Nephron (organoid): ENCODE results near the gene PEX6.
A peak's percentile ranks its signal among the peaks of the same experiment; 100 is the strongest.

Source experiments
- H3K27ac Mint-ChIP-seq, 3 experiments: 2 replicates each; pipeline ENCODE4 v1.8.0; 2020; ENCODE audit warnings: mixed read lengths in 3 of 3, mild to moderate bottlenecking in 2 of 3, moderate library complexity in 1 of 3
- H3K27me3 Mint-ChIP-seq: 2 replicates; pipeline ENCODE4 v1.8.0; 2021; ENCODE audit warnings: low read depth, mild to moderate bottlenecking, moderate library complexity, mixed read lengths
- H3K36me3 Mint-ChIP-seq: 2 replicates; pipeline ENCODE4 v1.8.0; 2020; ENCODE audit warnings: low read depth, mixed read lengths
- H3K4me1 Mint-ChIP-seq: 2 replicates; pipeline ENCODE4 v1.8.0; 2020; ENCODE audit warnings: mixed read lengths
- H3K4me3 Mint-ChIP-seq, 3 experiments: 2 replicates each; pipeline ENCODE4 v1.8.0; 2020; ENCODE audit warnings: mild to moderate bottlenecking in 3 of 3, mixed read lengths in 3 of 3, moderate library complexity in 2 of 3
- H3K9me3 Mint-ChIP-seq: 2 replicates; pipeline ENCODE4 v1.8.0; 2020; ENCODE audit warnings: mixed read lengths
- CTCF ChIP-seq, 3 experiments: fragments of 200-600 bp; sonication (generic); IDR thresholded peaks; one replicate each; pipeline ENCODE4 v1.5.0; 2021; ENCODE audit warnings: antibody characterized with exemption in 3 of 3; ENCODE audit not compliant: unreplicated experiment in 3 of 3

Gene PEX6, protein sequence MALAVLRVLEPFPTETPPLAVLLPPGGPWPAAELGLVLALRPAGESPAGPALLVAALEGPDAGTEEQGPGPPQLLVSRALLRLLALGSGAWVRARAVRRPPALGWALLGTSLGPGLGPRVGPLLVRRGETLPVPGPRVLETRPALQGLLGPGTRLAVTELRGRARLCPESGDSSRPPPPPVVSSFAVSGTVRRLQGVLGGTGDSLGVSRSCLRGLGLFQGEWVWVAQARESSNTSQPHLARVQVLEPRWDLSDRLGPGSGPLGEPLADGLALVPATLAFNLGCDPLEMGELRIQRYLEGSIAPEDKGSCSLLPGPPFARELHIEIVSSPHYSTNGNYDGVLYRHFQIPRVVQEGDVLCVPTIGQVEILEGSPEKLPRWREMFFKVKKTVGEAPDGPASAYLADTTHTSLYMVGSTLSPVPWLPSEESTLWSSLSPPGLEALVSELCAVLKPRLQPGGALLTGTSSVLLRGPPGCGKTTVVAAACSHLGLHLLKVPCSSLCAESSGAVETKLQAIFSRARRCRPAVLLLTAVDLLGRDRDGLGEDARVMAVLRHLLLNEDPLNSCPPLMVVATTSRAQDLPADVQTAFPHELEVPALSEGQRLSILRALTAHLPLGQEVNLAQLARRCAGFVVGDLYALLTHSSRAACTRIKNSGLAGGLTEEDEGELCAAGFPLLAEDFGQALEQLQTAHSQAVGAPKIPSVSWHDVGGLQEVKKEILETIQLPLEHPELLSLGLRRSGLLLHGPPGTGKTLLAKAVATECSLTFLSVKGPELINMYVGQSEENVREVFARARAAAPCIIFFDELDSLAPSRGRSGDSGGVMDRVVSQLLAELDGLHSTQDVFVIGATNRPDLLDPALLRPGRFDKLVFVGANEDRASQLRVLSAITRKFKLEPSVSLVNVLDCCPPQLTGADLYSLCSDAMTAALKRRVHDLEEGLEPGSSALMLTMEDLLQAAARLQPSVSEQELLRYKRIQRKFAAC

DNA sequence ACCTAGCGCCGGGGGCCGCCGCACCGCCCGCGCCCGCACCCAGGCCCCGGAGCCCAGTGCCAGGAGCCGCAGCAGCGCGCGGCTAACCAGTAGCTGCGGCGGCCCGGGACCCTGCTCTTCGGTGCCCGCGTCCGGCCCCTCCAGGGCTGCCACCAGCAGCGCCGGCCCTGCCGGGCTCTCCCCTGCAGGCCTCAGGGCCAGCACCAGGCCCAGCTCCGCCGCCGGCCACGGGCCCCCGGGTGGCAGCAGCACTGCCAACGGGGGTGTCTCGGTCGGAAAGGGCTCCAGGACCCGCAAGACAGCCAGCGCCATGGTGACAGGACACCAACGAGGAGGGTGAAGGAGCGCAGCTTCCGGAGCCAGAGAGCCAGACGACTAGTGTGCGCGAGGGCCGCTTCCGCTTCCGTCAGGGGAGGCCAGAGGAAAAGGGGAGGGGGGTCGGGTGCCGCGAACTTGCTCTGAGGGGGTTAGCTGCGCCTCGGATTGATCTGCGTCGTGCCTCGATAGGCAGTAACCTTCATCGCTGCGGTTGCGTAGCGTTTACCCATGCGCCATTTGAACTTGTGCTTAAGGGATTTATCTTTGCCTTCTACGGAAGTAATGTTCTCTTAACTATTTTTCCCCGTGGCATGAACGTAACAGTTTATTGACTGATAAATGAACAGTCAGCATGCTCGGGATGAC is at the start of gene PEX6:
PEX6 (minus strand) TSS at position 343 of the 684 bp plus-strand sequence; CDS start at position 312, 31 bp downstream.
- Mint-ChIP-seq H3K36me3 (peaks cover 5% of the 10 kb centered on the region), H3K9me3 (no peaks in the 10 kb centered on the region), H3K4me1 (peaks cover 25% of the 10 kb centered on the region), H3K4me3 (peak within 1 kb of the TSS; percentile 88 to 94 (median 94)), H3K27ac (peak within 1 kb of the TSS; percentile 97 to 99 (median 99)), H3K27me3 (no peaks in the 10 kb centered on the region)
- no peak for TF ChIP-seq CTCF (IDR thresholded peaks at IDR 0.05; ENCODE audit: unreplicated experiment in 3 of 3)

DNA sequence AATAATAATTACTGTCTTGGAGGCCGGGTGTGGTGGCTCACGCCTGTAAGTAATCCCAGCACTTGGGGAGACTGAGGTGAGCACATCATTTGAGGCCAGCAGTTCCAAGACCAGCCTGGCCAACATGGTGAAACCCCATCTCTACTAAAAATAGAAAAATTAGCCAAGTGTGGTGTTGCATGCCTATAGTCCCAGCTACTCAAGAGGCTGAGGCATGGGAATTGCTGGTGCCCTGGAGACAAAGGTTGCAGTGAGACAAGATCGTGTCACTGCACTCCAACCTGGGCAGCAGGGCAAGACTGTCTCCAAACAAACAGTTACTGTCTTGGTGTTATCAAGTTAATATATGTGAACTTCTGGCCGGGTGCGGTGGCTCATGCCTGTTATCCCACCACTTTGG is 47.4 kb upstream of the PEX6 start:
- H3K27me3 Mint-ChIP-seq = no peaks in the 10 kb centered on the region
- TF ChIP-seq CTCF (IDR thresholded peaks at IDR 0.05; ENCODE audit: unreplicated experiment in 3 of 3) = no peak
- peaks cover 60% of the 10 kb centered on the region for H3K36me3 Mint-ChIP-seq
- no peaks in the 10 kb centered on the region for H3K9me3 Mint-ChIP-seq
- no peak overlapping the region for H3K27ac Mint-ChIP-seq
- peak overlapping the region in 1 of 3 experiments; percentile 10 for H3K4me3 Mint-ChIP-seq
- H3K4me1 Mint-ChIP-seq = no peaks in the 10 kb centered on the region

DNA sequence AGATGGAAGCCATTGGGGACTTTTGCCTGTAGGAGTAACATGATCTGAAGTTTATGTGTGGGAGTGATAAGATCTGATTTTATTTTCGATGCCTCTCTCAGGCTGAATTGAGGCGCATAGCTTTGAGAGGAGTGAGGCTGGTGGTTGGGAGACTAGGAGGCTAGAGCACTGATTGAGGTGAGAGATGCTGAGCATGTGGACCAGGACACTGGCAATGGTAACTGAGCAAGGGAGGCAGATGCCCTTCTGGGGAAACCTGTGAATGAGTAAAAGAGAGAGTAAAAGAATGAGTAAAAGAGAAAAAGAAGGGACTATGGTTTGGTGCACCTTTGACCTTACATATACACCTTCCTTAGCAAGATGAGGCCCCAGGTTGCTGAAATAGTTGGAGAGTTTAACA is 45.5 kb upstream of the PEX6 start:
- no peaks in the 10 kb centered on the region for H3K9me3 Mint-ChIP-seq
- peak overlapping the region; percentile 8 to 63 (median 43) for H3K4me3 Mint-ChIP-seq
- TF ChIP-seq CTCF (IDR thresholded peaks at IDR 0.05; ENCODE audit: unreplicated experiment in 3 of 3) = no peak
- peaks cover 10% of the 10 kb centered on the region for H3K4me1 Mint-ChIP-seq
- no peaks in the 10 kb centered on the region for H3K27me3 Mint-ChIP-seq
- peaks cover 58% of the 10 kb centered on the region for H3K36me3 Mint-ChIP-seq
- H3K27ac Mint-ChIP-seq = peak overlapping the region in 2 of 3 experiments; percentile 6 to 18

DNA sequence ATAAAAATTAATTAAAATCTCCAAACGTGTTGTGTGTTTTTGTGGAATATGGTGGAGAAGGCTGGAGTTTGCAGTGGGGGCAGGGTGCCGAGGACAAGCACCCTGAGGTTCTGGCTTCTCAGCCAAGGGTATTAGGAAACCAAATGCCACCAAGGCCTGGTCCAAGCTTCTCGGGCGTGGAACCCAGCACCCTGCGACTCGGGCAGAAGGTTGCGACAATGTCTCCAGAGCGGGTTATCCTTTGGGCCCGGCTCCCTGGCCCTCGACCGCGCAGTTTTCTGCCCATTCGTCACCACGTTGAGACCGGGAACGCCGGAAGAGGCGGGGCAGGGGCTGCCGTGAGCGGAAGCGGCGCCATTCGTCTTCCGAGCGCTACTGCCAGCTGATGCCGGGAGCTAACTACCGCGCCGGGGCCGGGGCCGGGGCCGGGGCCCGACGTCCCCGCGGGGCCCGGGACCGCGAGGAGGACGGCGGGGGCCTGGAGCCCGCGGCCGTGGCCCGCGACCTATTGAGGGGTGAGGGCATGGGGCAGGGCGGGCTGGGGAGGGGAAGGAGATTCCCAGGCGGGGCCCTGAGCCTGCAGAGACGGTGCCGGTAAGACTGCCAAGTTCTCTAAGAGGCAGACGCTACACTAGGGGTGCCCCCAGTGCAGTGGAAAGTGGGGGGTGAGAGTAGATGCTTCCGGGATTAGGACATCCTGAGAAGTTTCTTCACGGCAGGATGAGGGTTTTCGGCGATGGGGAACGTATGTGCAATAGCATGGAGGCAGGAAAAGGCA is 42.5 kb upstream of the PEX6 start, which contains the start of gene RRP36:
RRP36 (plus strand) TSS at position 354 of the 778 bp plus-strand sequence; CDS start at position 386, 32 bp downstream.
- Mint-ChIP-seq H3K27ac (peak within 1 kb of the TSS; percentile 93 to 99 (median 96)), H3K27me3 (peaks cover 3% of the 10 kb centered on the region), H3K9me3 (no peaks in the 10 kb centered on the region), H3K4me1 (peaks cover 34% of the 10 kb centered on the region), H3K36me3 (peaks cover 52% of the 10 kb centered on the region), H3K4me3 (peak within 1 kb of the TSS; percentile 97 to 100 (median 98))
- TF ChIP-seq CTCF (IDR thresholded peaks at IDR 0.05; ENCODE audit: unreplicated experiment in 3 of 3) = no peak

DNA sequence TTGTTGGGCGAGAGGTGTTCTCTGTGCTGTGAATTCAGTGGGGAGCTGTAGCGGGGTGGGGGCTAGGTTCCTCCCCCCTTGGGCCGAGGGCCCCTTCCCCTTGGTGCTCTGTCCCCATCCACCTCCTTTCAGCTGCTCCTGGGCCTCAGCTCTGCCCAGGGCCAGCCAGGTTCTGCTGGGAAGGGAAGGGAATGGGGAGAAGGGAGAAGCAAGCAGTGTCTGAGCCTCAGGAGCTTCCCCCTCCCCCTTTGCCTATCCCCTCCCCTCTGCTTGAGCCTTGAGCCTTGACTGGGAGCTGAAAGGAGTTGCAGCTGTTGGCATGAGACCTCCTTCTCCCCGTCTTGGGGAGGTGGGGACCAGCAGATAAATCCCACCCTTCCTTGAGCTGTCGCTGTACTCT is 41.9 kb upstream of the PEX6 start:
- peak overlapping the region; percentile 93 to 97 (median 96) for H3K27ac Mint-ChIP-seq
- H3K27me3 Mint-ChIP-seq = peaks cover 3% of the 10 kb centered on the region
- H3K4me1 Mint-ChIP-seq = peaks cover 40% of the 10 kb centered on the region
- H3K9me3 Mint-ChIP-seq = no peaks in the 10 kb centered on the region
- peaks cover 46% of the 10 kb centered on the region for H3K36me3 Mint-ChIP-seq
- no peak for TF ChIP-seq CTCF (IDR thresholded peaks at IDR 0.05; ENCODE audit: unreplicated experiment in 3 of 3)
- H3K4me3 Mint-ChIP-seq = peak overlapping the region; percentile 86 to 98 (median 97)
